Neural cell (in vitro differentiated cells): ENCODE measurements around the gene POU6F2.

Experiments used
- CTCF ChIP-seq: fragments of 450-650 bp; IDR thresholded peaks from 2 replicates; pipeline ENCODE4 v1.5.1; 2014; ENCODE audit warnings: antibody characterized with exemption, mild to moderate bottlenecking, moderate library complexity; ENCODE audit not compliant: poor library complexity, severe bottlenecking
- EP300 ChIP-seq: fragments of 450-650 bp; conservative IDR thresholded peaks from 2 replicates; pipeline ENCODE4 v1.6.1; 2014; ENCODE audit warnings: antibody characterized with exemption, mild to moderate bottlenecking, moderate library complexity; ENCODE audit not compliant: poor library complexity, severe bottlenecking
- POLR2AphosphoS5 ChIP-seq: IDR thresholded peaks from 2 replicates; pipeline ENCODE4 v1.6.1; 2012
- RAD21 ChIP-seq: fragments of 450-650 bp; conservative IDR thresholded peaks from 2 replicates; pipeline ENCODE4 v1.6.1; 2014; ENCODE audit warnings: antibody characterized with exemption, mild to moderate bottlenecking, moderate library complexity
- TAF1 ChIP-seq: IDR thresholded peaks from 2 replicates; pipeline ENCODE4 v1.6.1; 2012; ENCODE audit warnings: low read depth

DNA sequence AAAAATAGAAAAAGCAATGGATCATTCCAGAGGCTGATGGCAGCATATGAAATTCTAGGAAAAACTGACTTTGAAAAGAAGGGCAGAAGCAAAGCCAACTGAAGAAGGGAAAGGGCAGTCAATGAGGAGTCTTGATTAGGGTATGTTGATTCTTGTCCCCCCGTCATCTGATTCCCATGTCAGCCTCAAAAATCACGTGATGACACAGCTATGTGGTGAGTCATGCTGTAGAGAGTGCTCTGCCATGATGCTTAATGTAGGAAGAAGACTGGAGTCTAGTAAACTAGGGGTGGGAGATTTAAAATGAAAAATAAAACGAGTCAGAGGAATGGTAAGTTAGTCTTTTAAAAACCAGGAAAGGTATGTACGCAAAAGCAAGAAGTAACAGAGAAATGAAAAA, 3.9 kb upstream of the POU6F2 start:
- TF ChIP-seq CTCF (no peak), RAD21 (no peak), TAF1 (no peak), EP300 (no peak), POLR2AphosphoS5 (no peak)
